Tibial nerve (tissue), 4 donors: Measurements from ENCODE around the gene POLDIP3. TPM values are rescaled to one million over a fixed set of nuclear protein-coding genes. Genes with fewer than 3 reads are reported as not detected.

Experiments used
- DNase-seq, 2 donors: peaks; one replicate each; pipeline ENCODE4 v3.0.0-alpha.2; 2019; ENCODE audit warnings: low spot score in 2 of 2
- H3K27ac ChIP-seq, 4 donors: fragments of 200-600 bp; sonication (generic) in 3 of 4; one replicate each; pipeline ENCODE4 v1.5.1; 2017 to 2019; ENCODE audit warnings: mild to moderate bottlenecking in 1 of 4
- H3K27me3 ChIP-seq, 2 donors: fragments of 200-600 bp; sonication (generic) in 1 of 2; one replicate each; pipeline versions ENCODE4 v1.5.1 to v1.6.0; 2017 to 2019
- H3K36me3 ChIP-seq, 3 donors: fragments of 200-600 bp; sonication (generic); one replicate each; pipeline ENCODE4 v1.5.1; 2018 to 2019
- H3K4me1 ChIP-seq, 4 donors: fragments of 200-600 bp; sonication (generic) in 3 of 4; one replicate each; pipeline ENCODE4 v1.5.1; 2017 to 2019
- H3K4me3 ChIP-seq, 4 donors: fragments of 200-600 bp; sonication (generic) in 3 of 4; one replicate each; pipeline ENCODE4 v1.5.1; 2017 to 2019; ENCODE audit warnings: mild to moderate bottlenecking in 1 of 4, moderate library complexity in 1 of 4
- H3K9me3 ChIP-seq, 4 donors: fragments of 200-600 bp; sonication (generic) in 3 of 4; one replicate each; pipeline ENCODE4 v1.5.1; 2017 to 2019
- EP300 ChIP-seq, 2 donors: sonication (generic); formaldehyde crosslinking; IDR thresholded peaks; one replicate each; pipeline ENCODE4 v1.6.1; 2017; ENCODE audit warnings: antibody characterized with exemption in 2 of 2, mild to moderate bottlenecking in 1 of 2
- POLR2A ChIP-seq, 2 donors: fragments of 450-650 bp; IDR thresholded peaks; one replicate each; pipeline ENCODE4 v1.6.1; 2017; ENCODE audit warnings: antibody characterized with exemption in 2 of 2, mild to moderate bottlenecking in 2 of 2, moderate library complexity in 2 of 2
- WGBS, 2 donors: methylation state at CpG; one replicate each; pipeline ENCODE4 v1.1.5; 2018; 5-methylcytosine and 5-hydroxymethylcytosine counted together
- total RNA-seq, 4 donors: library from RNA; depleted of rRNA; stranded (reverse); fragments of >200 nt; gene quantifications; one replicate each; pipeline ENCODE4 v1.1.0, GENCODE V29; 2016
- TF ChIP-seq, protein P1 (sequence below), 5 experiments: fragments of 200-600 bp in 3 of 5; fragments of 450-650 bp in 2 of 5; sonication (generic) in 3 of 5; IDR thresholded peaks; one replicate each; pipeline ENCODE4 v1.5.1; 2016 to 2019; ENCODE audit warnings: antibody characterized with exemption in 5 of 5, mild to moderate bottlenecking in 3 of 5, moderate library complexity in 2 of 5

POLDIP3 gene
- total RNA-seq, 4 donors from 2014 or later: 47.4 to 49.2 (median 48.5) TPM

DNA sequence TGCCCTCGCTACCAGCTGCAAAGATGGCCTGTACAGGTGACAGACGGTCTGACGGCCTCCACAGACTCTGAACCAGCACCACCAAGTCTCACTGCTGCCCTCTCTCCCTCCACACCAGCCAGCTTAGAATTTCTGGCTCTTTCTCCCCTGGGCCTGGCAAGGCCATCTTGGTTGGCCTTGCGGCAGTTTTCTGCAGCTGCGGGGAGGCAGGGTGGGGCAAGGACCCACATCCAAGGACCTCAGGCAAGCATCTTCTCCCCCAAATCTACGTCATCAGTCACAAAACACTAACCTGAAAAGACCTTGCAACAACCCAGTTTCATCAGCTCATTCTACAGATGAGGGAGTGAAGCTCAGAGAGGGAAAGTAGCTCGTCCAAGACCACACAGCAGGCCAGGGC is 11.7 kb upstream of the POLDIP3 start:
- TF ChIP-seq EP300 (IDR thresholded peaks at IDR 0.05) (no peak), POLR2A (IDR thresholded peaks at IDR 0.05) (no peak)
- TF ChIP-seq, protein P1, sequence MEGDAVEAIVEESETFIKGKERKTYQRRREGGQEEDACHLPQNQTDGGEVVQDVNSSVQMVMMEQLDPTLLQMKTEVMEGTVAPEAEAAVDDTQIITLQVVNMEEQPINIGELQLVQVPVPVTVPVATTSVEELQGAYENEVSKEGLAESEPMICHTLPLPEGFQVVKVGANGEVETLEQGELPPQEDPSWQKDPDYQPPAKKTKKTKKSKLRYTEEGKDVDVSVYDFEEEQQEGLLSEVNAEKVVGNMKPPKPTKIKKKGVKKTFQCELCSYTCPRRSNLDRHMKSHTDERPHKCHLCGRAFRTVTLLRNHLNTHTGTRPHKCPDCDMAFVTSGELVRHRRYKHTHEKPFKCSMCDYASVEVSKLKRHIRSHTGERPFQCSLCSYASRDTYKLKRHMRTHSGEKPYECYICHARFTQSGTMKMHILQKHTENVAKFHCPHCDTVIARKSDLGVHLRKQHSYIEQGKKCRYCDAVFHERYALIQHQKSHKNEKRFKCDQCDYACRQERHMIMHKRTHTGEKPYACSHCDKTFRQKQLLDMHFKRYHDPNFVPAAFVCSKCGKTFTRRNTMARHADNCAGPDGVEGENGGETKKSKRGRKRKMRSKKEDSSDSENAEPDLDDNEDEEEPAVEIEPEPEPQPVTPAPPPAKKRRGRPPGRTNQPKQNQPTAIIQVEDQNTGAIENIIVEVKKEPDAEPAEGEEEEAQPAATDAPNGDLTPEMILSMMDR (IDR thresholded peaks at IDR 0.05): no peak
- 94 to 98% methylated on average over 7 of the region's 7 CpGs for WGBS, 2 donors
- peaks cover 5 to 95% (median 28%) of the 10 kb centered on the region in 3 donors for H3K36me3 ChIP-seq

DNA sequence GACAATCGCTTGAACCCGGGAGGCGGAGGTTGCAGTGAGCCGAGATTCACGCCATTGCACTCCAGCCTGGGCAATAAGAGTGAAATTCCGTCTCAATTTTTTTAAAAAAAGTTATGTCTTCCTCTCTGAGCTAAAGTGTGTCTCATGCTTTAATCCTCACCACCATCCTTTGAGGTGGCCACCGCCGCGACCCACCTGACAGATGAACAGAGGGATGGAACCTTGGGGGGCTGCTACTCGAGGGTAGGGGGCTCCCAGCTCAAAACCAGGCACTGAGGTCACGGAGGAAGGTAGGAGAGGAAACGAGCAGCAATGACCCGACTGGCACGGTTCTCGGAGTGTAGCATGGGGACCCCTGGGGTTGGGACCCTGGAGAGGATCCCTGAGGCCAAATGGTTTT is 10.7 kb upstream of the POLDIP3 start:
- Histone ChIP-seq H3K27ac (no peak overlapping the region), H3K36me3 (peaks cover 5 to 87% (median 25%) of the 10 kb centered on the region in 3 donors), H3K4me3 (no peak overlapping the region), H3K27me3 (no peaks in the 10 kb centered on the region), H3K4me1 (peaks cover 0 to 40% (median 24%) of the 10 kb centered on the region in 4 donors), H3K9me3 (no peaks in the 10 kb centered on the region)
- TF ChIP-seq POLR2A (IDR thresholded peaks at IDR 0.05) (no peak), EP300 (IDR thresholded peaks at IDR 0.05) (no peak)
- TF ChIP-seq, protein P1 (IDR thresholded peaks at IDR 0.05): no peak
- 78 to 84% methylated on average over 15 of the region's 15 CpGs for WGBS, 2 donors
- DNase-seq: no peak

More for the DNA sequence above, 11.7 kb upstream of the POLDIP3 start:
- no peak overlapping the region for H3K27ac ChIP-seq
- H3K4me3 ChIP-seq: no peak overlapping the region
- no peaks in the 10 kb centered on the region for H3K27me3 ChIP-seq
- DNase-seq: no peak
- no peaks in the 10 kb centered on the region for H3K9me3 ChIP-seq
- H3K4me1 ChIP-seq: peaks cover 0 to 30% (median 15%) of the 10 kb centered on the region in 4 donors

DNA sequence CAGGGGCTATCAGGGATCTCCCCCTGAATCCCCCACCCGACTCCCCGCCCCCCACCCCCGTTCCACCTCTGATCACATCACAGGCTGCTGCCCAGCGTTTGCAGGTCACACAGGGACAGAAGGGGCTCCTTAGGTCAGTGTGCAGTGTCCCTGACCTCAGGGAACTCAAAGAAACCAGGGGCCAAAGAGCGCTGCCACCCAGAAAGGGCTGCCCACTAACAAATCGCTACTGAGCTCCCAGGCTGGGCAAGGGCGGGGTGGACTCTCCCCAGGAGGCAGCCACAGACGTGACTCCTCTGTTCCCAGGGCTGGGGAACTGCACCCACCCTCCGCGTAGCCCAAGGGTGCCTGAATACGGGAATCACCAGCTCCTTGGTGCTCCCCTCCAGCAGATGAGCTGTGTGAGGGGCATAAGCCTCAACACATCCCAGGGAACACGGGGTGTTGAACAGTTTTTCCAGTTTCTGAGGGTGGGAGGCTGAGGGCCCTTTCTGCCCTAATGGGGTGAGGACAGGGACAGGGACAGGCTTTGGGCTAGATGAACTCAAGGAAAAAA is 9.9 kb upstream of the POLDIP3 start:
- H3K4me1 ChIP-seq: peaks cover 0 to 47% (median 26%) of the 10 kb centered on the region in 4 donors
- no peaks in the 10 kb centered on the region for H3K9me3 ChIP-seq
- H3K27ac ChIP-seq: peak overlapping the region in 3 of 4 donors; percentile 40 to 59 (median 48)
- DNase-seq: no peak
- H3K36me3 ChIP-seq: peaks cover 5 to 87% (median 22%) of the 10 kb centered on the region in 3 donors
- no peak overlapping the region for H3K4me3 ChIP-seq
- H3K27me3 ChIP-seq: no peaks in the 10 kb centered on the region
- TF ChIP-seq POLR2A (IDR thresholded peaks at IDR 0.05): no peak
- no peak for TF ChIP-seq EP300 (IDR thresholded peaks at IDR 0.05)
- TF ChIP-seq, protein P1 (IDR thresholded peaks at IDR 0.05): no peak
- 70 to 75% methylated on average over 8 to 12 of the region's 12 CpGs for WGBS, 2 donors

DNA sequence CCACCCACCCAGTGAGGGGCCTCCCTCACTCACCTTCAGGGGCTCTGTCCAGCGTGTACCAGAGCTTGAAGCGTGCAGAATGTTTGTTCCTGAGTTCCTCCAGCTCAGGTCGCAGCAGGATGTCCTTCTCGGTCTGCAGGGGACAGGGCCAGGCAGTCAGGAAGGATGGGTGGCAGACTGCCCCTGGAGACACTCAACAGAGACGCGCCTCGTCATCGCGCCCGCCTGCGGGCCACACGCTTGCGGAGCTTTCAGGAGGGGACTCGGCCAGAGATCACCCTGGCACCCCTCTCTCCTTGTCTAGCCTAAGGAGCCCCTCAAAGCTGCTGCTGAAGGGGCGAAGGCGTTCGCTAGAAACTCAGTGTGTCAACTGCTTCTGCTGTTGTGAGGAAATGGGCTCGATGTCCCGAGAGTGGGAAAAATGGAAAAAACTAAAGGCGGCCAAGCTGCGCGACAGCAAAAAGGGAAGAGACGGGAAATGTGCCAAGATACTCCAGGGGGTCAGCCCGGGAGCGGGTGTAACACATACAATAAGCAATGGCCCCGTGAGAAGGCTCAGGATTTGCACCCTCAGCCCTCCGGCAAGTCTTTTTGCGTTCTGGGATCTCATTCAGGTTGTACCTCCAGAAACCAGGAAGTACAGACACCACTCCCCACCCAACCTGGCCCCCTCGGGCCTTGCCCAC is 9.2 kb upstream of the POLDIP3 start:
- no peaks in the 10 kb centered on the region for H3K9me3 ChIP-seq
- no peaks in the 10 kb centered on the region for H3K27me3 ChIP-seq
- H3K4me3 ChIP-seq: no peak overlapping the region
- no peak for TF ChIP-seq POLR2A (IDR thresholded peaks at IDR 0.05)
- TF ChIP-seq EP300 (IDR thresholded peaks at IDR 0.05): no peak
- TF ChIP-seq, protein P1 (IDR thresholded peaks at IDR 0.05): no peak
- H3K4me1 ChIP-seq: peaks cover 0 to 47% (median 26%) of the 10 kb centered on the region in 4 donors
- peak overlapping the region in 3 of 4 donors; percentile 40 to 59 (median 57) for H3K27ac ChIP-seq
- DNase-seq: no peak
- 65 to 72% methylated on average over 28 to 29 of the region's 29 CpGs for WGBS, 2 donors
- H3K36me3 ChIP-seq: peaks cover 5 to 87% (median 20%) of the 10 kb centered on the region in 3 donors

DNA sequence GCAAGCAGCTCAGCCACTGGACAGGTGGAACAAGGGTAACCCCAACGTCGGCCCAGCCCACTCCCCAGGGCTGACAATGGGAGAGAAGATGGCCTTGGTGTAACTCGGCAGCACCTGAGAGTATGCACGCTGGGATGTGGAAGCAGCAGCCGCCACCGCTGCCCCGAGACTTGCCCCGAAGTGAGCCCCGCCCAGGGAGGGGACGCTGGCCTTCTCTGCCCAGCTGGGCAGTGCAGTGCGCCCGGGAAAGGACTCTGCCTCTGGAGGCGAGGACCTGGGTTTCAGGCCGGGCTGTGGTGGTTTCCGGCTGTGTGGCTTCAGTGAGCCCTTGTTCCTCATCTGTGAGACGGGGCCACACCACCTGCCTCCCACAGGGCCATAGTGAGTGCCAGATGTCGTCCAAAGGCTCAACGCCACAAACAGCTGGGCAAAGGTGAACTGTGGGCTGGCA is 8.6 kb upstream of the POLDIP3 start:
- no peak overlapping the region for H3K4me3 ChIP-seq
- TF ChIP-seq POLR2A (IDR thresholded peaks at IDR 0.05) (no peak), EP300 (IDR thresholded peaks at IDR 0.05) (no peak)
- TF ChIP-seq, protein P1 (IDR thresholded peaks at IDR 0.05): no peak
- peaks cover 0 to 47% (median 26%) of the 10 kb centered on the region in 4 donors for H3K4me1 ChIP-seq
- WGBS, 2 donors: 66 to 73% methylated on average over 13 to 16 of the region's 18 CpGs
- no peaks in the 10 kb centered on the region for H3K9me3 ChIP-seq
- H3K27ac ChIP-seq: peak overlapping the region in 3 of 4 donors; percentile 34 to 59 (median 57)
- no peak for DNase-seq
- H3K36me3 ChIP-seq: peaks cover 5 to 85% (median 14%) of the 10 kb centered on the region in 3 donors
- no peaks in the 10 kb centered on the region for H3K27me3 ChIP-seq
